NAMALWA (cell line): ENCODE data around the gene GATA5.

Experiments used
- DNase-seq: peaks from one replicate; pipeline ENCODE4 v3.0.0-alpha.2; 2015; ENCODE audit warnings: low spot score

GATA5 gene

GRCh38 chr20:62487118-62487517, 11.3 kb upstream of the GATA5 start:
- no peak for DNase-seq

- no peak for DNase-seq
These were observed 10.7 kb upstream of the GATA5 start for GRCh38 chr20:62486484-62486883.

GRCh38 chr20:62485701-62486089, 9.9 kb upstream of the GATA5 start:
- no peak for DNase-seq

- no peak for DNase-seq
These were observed 9.4 kb upstream of the GATA5 start for GRCh38 chr20:62485062-62485700.

- no peak for DNase-seq
These were observed 8.7 kb upstream of the GATA5 start for GRCh38 chr20:62484478-62484877.

GRCh38 chr20:62483613-62484458, 8.0 kb upstream of the GATA5 start:
- no peak for DNase-seq

GRCh38 chr20:62482974-62483373, 7.2 kb upstream of the GATA5 start:
- no peak for DNase-seq

GRCh38 chr20:62482146-62482809, 6.5 kb upstream of the GATA5 start:
- DNase-seq, result no peak

GRCh38 chr20:62481425-62482145, 5.8 kb upstream of the GATA5 start:
- no peak for DNase-seq

GRCh38 chr20:62480318-62480717, 4.5 kb upstream of the GATA5 start:
- no peak for DNase-seq

GRCh38 chr20:62479656-62480055, 3.9 kb upstream of the GATA5 start:
- no peak for DNase-seq

- no peak for DNase-seq
These were observed 3.4 kb upstream of the GATA5 start for GRCh38 chr20:62479156-62479555.

- no peak for DNase-seq
These were observed 2.1 kb upstream of the GATA5 start for GRCh38 chr20:62477669-62478455.

- DNase-seq, result no peak
These were observed 452 bp upstream of the GATA5 start for GRCh38 chr20:62476056-62476838.

- DNase-seq, result no peak
These were observed 596 bp downstream of the GATA5 start for GRCh38 chr20:62475027-62475771.

- no peak for DNase-seq
These were observed 1.2 kb downstream of the GATA5 start for GRCh38 chr20:62474604-62475026.

- DNase-seq, result no peak
These were observed 1.8 kb downstream of the GATA5 start for GRCh38 chr20:62473717-62474603.

GRCh38 chr20:62472941-62473585, 2.7 kb downstream of the GATA5 start:
- no peak for DNase-seq
